Measurements from ENCODE around the gene EIF3L. TPM values are rescaled to one million over a fixed set of nuclear protein-coding genes. Genes with fewer than 3 reads are reported as not detected.

Gene EIF3L
- total RNA-seq, 1 donor from 2014 or later = 526 TPM

DNA sequence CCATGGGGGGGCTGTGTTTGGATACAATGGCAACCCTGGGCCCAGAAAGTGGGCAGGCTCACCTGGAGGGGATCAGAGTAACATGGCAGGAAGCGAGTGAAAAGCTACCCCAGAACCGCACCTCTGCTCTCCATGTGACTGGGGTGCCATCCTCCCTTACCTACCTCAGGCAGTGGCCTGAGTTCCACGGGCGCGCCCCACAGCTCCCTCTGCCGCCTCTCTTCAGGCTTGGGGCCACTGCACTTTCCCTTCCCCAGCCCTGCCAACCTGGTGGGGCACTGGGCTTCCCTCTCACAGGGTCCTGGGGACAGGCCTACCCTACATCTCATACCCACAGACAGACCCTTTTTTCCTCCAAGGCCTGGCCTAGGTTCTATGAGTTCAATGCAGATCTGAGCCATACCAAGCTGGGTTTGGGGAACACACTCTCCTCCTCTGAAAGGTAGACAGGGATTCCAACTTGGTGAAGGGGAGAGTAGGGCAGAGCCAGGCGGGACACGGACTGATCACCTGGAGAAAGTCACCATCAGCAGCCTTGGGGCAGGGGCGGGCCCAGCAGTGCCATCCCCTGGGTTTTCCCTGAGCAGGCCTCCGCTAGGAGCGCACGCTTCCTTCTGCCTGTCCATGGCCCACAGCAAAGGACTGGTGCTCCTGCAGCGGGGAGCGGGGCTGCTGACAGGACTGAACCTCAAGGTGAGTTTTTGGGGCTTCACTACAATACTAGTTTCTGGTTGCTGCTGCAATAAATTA, 19.0 kb upstream of the EIF3L start:
- peaks cover 4% of the 10 kb centered on the region for H3K36me3 Mint-ChIP-seq (ENCODE audit: unreplicated experiment)
- no peaks in the 10 kb centered on the region for H3K4me1 Mint-ChIP-seq (ENCODE audit: low read depth, unreplicated experiment)
- H3K4me3 Mint-ChIP-seq (ENCODE audit: unreplicated experiment) = no peak overlapping the region
- H3K27ac Mint-ChIP-seq (ENCODE audit: unreplicated experiment) = no peak overlapping the region
- no peak for DNase-seq
- H3K9me3 Mint-ChIP-seq (ENCODE audit: unreplicated experiment) = no peaks in the 10 kb centered on the region
- H3K27me3 Mint-ChIP-seq (ENCODE audit: unreplicated experiment) = peaks cover 5% of the 10 kb centered on the region
- TF ChIP-seq, protein P1, sequence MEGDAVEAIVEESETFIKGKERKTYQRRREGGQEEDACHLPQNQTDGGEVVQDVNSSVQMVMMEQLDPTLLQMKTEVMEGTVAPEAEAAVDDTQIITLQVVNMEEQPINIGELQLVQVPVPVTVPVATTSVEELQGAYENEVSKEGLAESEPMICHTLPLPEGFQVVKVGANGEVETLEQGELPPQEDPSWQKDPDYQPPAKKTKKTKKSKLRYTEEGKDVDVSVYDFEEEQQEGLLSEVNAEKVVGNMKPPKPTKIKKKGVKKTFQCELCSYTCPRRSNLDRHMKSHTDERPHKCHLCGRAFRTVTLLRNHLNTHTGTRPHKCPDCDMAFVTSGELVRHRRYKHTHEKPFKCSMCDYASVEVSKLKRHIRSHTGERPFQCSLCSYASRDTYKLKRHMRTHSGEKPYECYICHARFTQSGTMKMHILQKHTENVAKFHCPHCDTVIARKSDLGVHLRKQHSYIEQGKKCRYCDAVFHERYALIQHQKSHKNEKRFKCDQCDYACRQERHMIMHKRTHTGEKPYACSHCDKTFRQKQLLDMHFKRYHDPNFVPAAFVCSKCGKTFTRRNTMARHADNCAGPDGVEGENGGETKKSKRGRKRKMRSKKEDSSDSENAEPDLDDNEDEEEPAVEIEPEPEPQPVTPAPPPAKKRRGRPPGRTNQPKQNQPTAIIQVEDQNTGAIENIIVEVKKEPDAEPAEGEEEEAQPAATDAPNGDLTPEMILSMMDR (IDR thresholded peaks at IDR 0.05; ENCODE audit: partially characterized antibody, unreplicated experiment) = no peak

DNA sequence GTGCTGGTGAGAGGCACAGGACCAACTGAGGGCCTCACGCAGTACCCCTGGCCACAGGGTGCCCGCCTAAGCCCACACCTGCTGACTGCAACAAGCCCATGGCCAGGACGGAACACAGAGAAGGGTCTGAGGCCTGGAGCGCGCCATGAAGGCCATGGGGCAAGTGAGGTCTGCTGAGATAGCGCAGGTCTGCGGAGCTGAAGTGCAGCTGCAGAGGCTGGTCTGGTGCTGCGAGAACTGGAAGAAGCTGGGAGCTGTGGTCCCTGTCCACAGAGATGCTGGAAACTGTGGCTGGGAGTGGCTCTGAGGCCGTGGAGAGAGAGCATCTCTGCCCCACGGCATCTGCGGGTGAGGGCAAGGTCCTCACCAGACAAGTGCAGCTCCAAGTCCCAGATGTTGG, 17.7 kb upstream of the EIF3L start:
- peaks cover 2% of the 10 kb centered on the region for H3K27me3 Mint-ChIP-seq (ENCODE audit: unreplicated experiment)
- no peaks in the 10 kb centered on the region for H3K4me1 Mint-ChIP-seq (ENCODE audit: low read depth, unreplicated experiment)
- H3K9me3 Mint-ChIP-seq (ENCODE audit: unreplicated experiment) = no peaks in the 10 kb centered on the region
- H3K36me3 Mint-ChIP-seq (ENCODE audit: unreplicated experiment) = peaks cover 4% of the 10 kb centered on the region
- H3K4me3 Mint-ChIP-seq (ENCODE audit: unreplicated experiment) = no peak overlapping the region
- TF ChIP-seq, protein P1 (IDR thresholded peaks at IDR 0.05; ENCODE audit: partially characterized antibody, unreplicated experiment) = no peak
- no peak for DNase-seq
- no peak overlapping the region for H3K27ac Mint-ChIP-seq (ENCODE audit: unreplicated experiment)

DNA sequence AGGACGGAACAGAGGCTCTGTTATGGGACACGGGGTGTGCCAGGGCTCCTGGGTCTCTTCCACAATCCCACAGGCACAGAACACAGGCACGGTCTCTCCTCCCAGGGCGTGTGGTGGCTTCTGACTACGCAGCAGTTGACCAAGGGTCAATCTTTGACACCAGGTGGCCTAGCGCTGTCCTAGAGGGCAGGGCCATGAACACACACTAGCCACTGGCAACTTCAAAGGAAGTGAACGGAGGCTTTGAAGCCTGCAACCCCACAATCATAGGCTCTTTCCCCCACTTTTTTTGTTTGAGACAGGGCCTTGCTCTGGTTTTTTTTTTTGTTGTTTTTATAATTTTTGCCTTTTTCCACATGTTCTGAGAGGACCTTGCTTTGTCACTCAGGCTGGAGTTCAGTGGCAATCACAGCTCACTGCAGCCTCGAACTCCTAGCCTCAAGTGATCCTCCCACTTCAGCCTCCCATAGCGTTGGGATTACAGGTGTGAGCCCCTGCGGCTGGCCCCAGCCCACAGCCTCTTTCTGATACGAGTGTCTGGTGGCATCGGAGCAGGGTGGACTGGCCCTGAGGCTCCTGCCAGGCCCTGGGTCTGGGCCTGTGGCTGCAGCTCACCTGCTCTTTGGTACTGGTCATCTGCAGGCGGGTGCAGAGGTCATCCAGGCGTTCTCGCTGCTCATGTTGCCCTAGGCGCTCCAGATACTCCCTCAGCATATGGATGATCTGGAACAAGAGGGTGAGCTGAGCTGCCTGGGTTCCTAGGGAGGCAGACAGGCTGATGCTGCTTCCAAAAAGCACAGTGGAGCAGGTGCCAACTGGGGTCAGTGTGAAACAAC, 17.0 kb upstream of the EIF3L start:
- Mint-ChIP-seq H3K27ac (ENCODE audit: unreplicated experiment) (no peak overlapping the region), H3K9me3 (ENCODE audit: unreplicated experiment) (no peaks in the 10 kb centered on the region), H3K4me3 (ENCODE audit: unreplicated experiment) (no peak overlapping the region), H3K27me3 (ENCODE audit: unreplicated experiment) (peaks cover 2% of the 10 kb centered on the region), H3K4me1 (ENCODE audit: low read depth, unreplicated experiment) (no peaks in the 10 kb centered on the region), H3K36me3 (ENCODE audit: unreplicated experiment) (peaks cover 4% of the 10 kb centered on the region)
- TF ChIP-seq, protein P1 (IDR thresholded peaks at IDR 0.05; ENCODE audit: partially characterized antibody, unreplicated experiment) = no peak
- DNase-seq = no peak

DNA sequence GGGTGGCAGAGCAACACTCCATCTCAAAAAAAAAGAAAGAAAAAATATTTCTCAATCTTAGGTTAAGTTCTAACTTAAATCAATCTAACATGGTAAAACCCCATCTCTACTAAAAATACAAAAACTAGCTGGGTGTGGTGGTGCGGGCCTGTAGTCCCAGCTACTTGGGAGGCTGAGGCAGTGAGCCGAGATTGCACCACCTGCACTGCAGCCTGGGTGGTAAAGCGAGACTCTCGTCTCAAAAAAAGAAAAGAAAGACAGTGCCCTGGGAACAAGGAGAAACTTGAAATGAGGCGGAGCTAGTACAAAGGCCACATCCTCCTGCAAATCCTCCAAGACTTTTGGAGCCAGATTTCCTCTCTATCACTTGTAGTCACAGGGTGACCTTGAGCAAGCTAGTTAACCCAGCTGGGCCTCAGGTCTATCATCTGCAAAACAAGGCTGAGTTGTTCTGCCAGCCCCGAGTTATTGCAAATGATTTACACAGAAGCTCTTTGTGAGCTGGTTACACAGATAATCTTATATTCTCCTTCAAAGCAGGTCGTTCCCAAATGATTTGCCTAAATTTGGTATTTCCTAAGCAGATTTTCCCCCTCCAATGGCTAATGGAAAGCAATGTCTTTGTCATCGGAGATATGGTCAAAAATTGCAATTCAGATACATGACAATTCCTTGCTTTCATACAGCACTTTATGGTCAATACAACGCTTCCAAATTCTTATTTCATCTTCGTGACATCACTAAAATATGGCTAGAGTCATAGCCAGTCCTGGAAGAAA, 7.0 kb upstream of the EIF3L start:
- no peaks in the 10 kb centered on the region for H3K36me3 Mint-ChIP-seq (ENCODE audit: unreplicated experiment)
- H3K9me3 Mint-ChIP-seq (ENCODE audit: unreplicated experiment) = no peaks in the 10 kb centered on the region
- no peak for DNase-seq
- H3K27ac Mint-ChIP-seq (ENCODE audit: unreplicated experiment) = no peak overlapping the region
- peak overlapping the region; percentile 66 for H3K4me3 Mint-ChIP-seq (ENCODE audit: unreplicated experiment)
- TF ChIP-seq, protein P1 (IDR thresholded peaks at IDR 0.05; ENCODE audit: partially characterized antibody, unreplicated experiment) = no peak
- H3K27me3 Mint-ChIP-seq (ENCODE audit: unreplicated experiment) = no peaks in the 10 kb centered on the region
- H3K4me1 Mint-ChIP-seq (ENCODE audit: low read depth, unreplicated experiment) = peaks cover 3% of the 10 kb centered on the region

All from glutamatergic neuron (in vitro differentiated cells).